ENCODE results near the gene CDS2.
A peak's percentile ranks its signal among the peaks of the same experiment; 100 is the strongest.
"Not testable (repeated sequence)": the region's sequence is repeated elsewhere in the genome, so short reads cannot be mapped to it uniquely, and the experiment has no call there.

Gene CDS2

DNA sequence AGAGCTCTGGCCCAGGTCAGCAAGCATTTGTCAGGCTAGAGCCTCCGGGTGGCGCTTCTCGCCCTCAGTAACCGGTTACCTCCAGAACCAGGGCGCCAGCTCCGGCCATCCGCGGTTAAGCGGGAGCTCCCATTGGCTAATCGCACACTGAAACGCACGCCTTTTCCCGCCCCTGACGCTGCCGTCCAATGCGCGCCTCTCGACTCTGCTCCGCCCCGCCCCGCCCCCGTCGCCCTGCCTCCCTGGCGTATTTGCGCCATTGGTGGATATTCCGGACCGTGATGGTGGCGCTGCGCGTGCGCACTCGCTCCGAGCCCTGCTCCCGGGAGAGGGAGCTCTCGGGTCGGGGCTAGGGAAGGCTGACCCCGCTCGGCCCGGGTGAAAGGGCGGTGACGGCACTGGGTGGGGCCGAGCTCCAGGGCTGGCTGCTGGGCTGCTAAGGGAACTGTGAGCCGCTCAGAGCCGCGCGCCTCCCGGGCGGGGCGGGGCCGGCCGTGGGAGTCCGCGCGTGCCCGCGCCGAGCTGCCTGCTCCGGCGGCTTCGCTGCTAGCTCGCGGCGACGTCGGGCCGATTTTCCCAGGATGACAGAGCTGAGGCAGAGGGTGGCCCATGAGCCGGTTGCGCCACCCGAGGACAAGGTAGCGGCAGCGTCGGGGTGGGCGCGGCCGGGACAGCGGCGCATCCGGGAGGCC is at the start of gene CDS2:
CDS2 (plus strand) TSS at position 497 of the 692 bp plus-strand sequence; CDS start at position 582, 85 bp downstream.
- peak; percentile 99 for DNase-seq

- no peak for DNase-seq
Measured at GRCh38 chr20:5077761-5078387, 48.9 kb upstream of the CDS2 start.

DNA sequence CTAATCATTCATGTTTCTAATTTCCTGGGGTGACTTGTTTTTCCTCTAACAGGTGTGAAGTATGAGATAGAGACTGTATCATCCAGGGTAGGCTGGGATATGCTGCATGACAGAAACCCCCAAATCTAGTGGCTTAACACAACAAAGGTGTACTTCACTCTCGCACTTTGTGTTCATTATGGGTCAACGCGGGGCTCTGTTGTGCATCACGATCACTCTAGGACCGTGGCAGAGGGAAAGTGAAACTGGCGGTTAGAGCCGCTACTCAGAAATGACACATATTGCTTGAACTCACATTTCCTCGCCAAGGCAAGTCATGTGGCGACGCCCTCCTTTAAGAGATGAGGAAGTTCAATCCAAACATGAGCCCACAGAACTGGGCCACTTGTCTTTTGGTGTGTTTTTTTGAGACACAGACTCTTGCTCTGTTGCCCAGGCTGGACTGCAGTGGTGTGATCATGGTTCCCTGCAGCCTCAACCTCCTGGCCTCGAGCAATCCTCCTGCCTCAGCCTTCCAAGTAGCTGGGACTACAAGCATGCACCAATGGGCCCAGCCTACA is 48.3 kb upstream of the CDS2 start:
- no peak for DNase-seq

- no peak for DNase-seq
Measured at GRCh38 chr20:5080384-5080877, 46.4 kb upstream of the CDS2 start.

GRCh38 chr20:5085380-5085779 is 41.4 kb upstream of the CDS2 start:
- no peak for DNase-seq

DNA sequence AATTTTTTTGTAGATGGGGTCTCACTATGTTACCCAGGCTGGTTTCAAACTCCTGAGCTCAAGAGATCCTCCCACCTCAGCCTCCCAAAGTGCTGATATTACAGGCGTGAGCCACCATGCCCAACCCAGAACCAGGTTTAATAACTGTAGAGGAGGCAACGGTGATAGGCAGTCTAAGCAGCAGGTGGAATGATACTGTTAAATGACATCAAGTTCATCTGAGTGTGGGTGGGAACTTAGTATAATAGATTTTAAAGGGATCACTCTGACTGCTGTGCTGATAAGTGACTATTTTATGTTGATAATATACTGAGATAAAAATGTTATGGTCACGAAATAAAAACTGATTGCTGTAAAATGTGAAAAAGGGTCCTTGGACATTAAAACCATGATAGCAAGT is 38.1 kb upstream of the CDS2 start:
- DNase-seq: no peak

DNA sequence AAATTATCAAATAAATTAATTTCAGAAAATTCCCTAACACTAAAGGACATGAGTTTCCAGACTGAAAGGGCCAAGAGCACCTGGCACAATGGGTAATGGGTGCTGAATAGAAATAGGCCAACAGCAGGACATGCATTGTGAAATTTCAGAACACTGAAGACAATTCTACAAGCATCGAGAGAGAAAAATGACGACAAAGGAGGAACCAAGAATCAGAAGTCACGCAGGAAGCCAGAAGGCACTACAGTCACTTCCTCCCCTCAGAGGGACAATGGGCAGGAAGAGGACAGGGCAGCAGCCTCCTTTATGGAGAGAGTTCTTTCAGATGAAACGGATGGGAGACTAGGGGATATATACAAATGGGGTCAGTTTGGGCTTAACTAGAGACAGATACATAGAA is 36.6 kb upstream of the CDS2 start:
- no peak for DNase-seq

GRCh38 chr20:5091902-5092301 is 34.9 kb upstream of the CDS2 start:
- no peak for DNase-seq

DNA sequence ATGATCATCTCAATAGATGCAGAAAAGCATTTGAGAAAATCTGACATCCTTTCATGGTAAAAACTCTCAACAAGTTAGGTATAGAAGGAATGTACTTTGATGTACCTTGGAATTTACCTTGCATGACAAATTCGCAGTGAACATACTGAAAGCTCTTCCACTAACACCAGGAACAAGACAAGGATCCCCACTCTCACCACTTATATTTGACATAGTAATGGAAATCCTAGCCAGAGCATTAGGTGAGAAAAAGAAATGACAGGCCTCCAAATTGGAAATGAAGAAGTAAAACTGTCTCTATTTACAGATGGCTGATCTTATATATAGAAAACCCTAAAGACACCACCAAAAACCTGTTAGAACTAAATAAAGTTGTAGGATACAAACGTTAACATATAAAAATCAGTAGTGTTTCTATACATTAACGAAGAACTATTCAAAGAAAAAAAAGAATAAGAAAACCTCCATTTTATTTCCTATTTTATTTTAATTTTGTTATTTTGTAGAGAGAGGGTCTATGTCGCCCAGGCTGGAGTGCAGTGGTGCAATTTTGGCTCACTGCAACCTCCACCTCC is 34.0 kb upstream of the CDS2 start:
- DNase-seq: no peak

- DNase-seq: no peak
Measured at GRCh38 chr20:5095454-5095853, 31.4 kb upstream of the CDS2 start.

DNA sequence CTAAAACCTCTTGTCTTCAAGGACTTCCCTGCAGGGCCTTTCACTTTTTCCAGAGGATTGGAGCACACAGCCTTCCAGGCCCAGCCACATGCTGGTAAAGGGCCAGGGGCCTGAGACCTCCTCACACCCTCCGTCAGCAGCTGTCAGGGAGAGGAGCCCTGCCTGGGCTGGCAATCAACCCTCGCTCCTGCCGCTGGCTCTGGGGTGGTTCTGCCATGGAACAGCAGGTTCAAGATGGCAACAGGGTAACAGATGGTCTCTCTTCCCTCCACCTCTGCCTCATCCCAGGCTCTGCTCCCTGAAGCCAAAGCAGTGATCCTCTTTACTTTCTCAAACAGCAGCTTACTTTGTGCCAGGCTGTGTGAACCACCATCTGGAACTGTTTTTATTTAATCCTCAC is 30.9 kb upstream of the CDS2 start:
- no peak for DNase-seq

- no peak for DNase-seq
Measured at GRCh38 chr20:5096463-5096862, 30.3 kb upstream of the CDS2 start.

DNA sequence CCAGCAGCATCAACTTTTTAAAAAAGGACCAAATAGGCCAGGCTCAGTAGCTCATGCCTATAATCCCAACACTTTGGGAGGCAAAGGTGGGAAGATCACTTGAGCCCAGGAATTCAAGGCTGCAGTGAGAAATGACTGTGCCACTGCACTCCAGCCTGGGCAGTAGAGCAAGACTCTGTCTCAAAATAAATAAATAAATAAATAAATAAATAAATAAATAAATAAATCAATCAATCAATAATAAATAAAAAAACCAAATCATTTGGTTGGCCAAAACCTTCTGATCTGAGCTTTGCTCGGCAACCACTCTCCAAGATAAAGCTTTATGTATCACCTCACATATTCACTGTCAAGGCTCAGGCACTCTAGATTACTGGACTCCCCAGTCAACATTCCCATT is 27.8 kb upstream of the CDS2 start:
- not testable (repeated sequence) for DNase-seq

DNA sequence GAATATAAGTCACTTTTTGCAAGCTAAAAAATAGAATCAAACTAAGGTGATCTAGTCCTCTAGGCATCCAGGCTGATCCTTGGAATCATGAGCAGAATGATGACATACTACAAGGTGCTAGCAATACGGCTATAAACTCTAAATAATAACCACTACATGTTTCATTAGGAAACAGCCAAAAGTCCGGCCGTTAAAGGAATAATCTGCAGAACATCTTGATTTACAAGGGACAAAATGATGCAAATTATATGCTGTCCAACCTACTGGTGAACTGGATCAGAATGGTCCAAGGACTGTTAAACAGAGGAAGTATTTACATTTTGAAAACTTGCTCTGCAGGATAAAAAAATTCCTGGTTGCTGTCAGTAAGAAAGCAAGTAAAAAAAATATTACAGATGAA is 26.9 kb upstream of the CDS2 start:
- DNase-seq: not testable (repeated sequence)

DNA sequence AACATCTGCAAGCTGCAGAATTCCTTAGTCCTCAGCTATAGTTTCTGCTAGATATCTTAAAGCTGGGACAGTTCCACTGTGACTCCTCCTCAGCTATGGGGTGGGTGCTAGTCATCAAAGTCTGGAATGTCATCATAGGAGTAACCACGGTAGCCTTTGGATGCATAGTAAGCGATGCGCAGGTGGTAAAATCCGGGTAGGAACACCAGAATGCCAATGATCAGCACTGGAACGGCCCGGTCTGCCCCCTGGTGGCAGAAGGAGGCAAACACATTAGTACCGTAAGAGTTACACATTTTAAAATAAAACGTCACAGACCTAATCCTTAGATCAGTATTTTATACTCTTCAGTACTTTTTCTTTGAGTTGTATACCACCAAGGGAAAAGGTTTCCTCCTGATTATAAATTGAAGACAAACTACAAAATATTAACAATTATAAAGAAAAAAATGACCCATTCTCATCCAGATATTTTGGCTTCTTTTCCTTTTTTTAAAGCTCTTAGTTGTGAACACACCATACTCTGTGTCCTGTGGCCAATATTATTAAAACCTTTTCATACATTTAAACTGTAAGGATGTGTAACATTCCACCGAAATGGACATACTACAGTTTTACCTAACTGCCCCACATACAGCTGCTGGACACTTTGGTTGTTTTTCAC is 26.0 kb upstream of the CDS2 start:
- peak; percentile 32 for DNase-seq

GRCh38 chr20:5104479-5104878 is 22.3 kb upstream of the CDS2 start:
- DNase-seq: no peak

DNA sequence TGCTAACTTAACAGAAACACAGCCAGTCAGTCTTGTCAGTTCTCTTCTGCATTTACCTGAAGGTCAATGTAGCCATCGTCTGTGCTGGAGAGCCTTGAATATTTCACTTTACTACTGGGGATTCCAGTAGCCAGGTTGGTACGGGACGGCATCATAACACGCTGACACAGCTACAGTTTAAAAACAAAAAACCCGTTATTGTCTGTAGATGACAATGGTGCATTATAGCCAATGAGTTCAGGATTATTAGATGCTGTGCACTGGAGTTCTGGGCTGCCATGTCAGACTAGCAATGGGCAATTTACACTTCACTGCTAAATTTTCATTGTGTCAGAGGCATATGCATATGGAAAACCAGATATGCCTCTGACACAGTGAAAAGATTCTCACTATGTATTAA is 17.5 kb upstream of the CDS2 start:
- no peak for DNase-seq

DNA sequence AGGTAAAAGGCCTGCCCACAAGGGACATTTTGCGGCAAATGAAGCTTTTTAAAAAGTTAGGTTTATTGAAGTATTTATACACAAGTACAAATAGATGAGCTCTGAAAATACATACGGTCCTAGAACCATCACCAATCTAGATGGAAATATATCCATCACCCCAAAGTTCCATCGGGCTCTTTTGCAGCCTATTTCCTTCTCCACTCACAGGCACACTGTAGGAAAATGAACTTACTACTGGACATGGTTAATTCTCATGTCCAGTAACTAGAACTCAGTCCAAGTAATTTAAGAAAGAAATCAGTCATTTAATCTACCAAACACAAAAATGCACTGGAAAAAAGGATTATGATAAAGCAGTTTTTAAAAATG is 13.2 kb upstream of the CDS2 start:
- DNase-seq: no peak

- DNase-seq: no peak
Measured at GRCh38 chr20:5114403-5114802, 12.4 kb upstream of the CDS2 start.

DNA sequence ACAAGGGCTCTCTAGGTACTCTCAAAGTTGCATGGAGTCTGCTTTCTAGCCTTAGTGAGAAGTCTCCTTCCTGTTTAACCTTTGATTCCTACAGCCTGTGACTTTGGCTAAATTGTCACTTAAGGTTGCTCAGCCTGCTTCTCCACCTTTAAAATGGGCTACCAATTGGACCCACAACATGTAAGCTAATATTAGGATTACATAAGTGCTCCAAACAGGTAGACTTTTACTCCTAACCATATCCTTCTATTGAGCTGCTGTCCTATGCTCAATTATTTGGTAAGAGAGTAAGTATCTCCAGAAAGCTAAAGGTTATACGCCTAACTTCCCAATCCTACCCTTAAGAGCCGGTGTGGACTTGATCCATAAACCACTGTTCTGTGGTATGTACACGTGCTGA is 9.9 kb upstream of the CDS2 start:
- DNase-seq: no peak

GRCh38 chr20:5118220-5119142 is 8.3 kb upstream of the CDS2 start:
- no peak for DNase-seq

DNA sequence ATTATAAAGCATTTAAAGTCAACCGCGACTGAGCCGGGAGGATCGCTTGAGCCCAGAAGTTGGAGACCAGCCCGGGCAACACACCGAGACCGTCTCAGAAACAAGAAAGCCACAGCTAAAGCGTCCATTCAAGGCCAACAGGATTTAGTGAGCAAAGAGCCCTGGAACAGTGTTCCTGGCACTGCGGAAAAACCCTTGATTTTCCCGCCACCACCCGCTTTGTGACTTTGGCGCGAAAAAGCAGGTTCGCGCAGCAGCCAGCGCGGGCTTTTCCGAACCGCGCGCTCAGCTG is 7.7 kb upstream of the CDS2 start:
- no peak for DNase-seq

Measured in COR-L47 (cell line).